PC-3 (cell line): ENCODE data around the gene STPG4. TPM values are rescaled to one million over a fixed set of nuclear protein-coding genes. Genes with fewer than 3 reads are reported as not detected.

Source experiments
- ATAC-seq: fragments of 200-7000 bp; cut with Tn5 transposase; 2 replicates; pipeline ENCODE4 v1.9.1; 2020; ENCODE audit warnings: mild to moderate bottlenecking, moderate library complexity
- BruUV-seq: library from RNA; stranded (reverse); fragments of 400-500 nt; replicated peaks from 2 replicates; lab custom pipeline; 2021; lab: Mats Ljungman, UMichigan
- CTCF ChIA-PET: fragments of 300-600 bp; sonication (Branson Sonifier 250); formaldehyde crosslinking; loops from one replicate; lab custom pipeline; 2022; ENCODE audit warnings: antibody characterized with exemption; lab: Charles Lee
- POLR2A ChIA-PET: fragments of 300-600 bp; sonication (Branson Sonifier 250); formaldehyde crosslinking; loops from one replicate; lab custom pipeline; 2022; ENCODE audit warnings: antibody characterized with exemption; ENCODE audit not compliant: unreplicated experiment; lab: Charles Lee
- DNase-seq: peaks from one replicate; pipeline ENCODE4 v3.0.0-alpha.2; 2015
- H2AFZ ChIP-seq: fragments of 300-600 bp; sonication (generic); 2 replicates; pipeline ENCODE4 v1.6.0; 2016; ENCODE audit warnings: antibody characterized with exemption, low read length
- H3F3A ChIP-seq: fragments of 300-600 bp; sonication (generic); one replicate; pipeline ENCODE4 v1.6.0; 2017; ENCODE audit warnings: antibody characterized with exemption, low read length, control low read depth, mild to moderate bottlenecking; ENCODE audit not compliant: unreplicated experiment
- H3K27ac ChIP-seq: fragments of 300-600 bp; sonication (generic); 2 replicates; pipeline ENCODE4 v1.5.1; 2016; ENCODE audit warnings: mild to moderate bottlenecking, low read length
- H3K27me3 ChIP-seq: fragments of 300-600 bp; sonication (generic); 2 replicates; pipeline ENCODE4 v1.6.1; 2016; ENCODE audit warnings: low read length, mixed read lengths
- H3K36me3 ChIP-seq: fragments of 300-600 bp; sonication (generic); 2 replicates; pipeline ENCODE4 v1.6.1; 2016; ENCODE audit warnings: low read depth, mixed run types, low read length, mixed read lengths
- H3K4me1 ChIP-seq: fragments of 300-600 bp; sonication (generic); 2 replicates; pipeline ENCODE4 v1.5.1; 2016; ENCODE audit warnings: low read length; ENCODE audit not compliant: insufficient read depth
- H3K4me2 ChIP-seq: fragments of 300-600 bp; sonication (generic); 2 replicates; pipeline ENCODE4 v1.6.0; 2016; ENCODE audit warnings: low read length
- H3K4me3 ChIP-seq: fragments of 300-600 bp; sonication (generic); 2 replicates; pipeline ENCODE4 v1.5.1; 2016; ENCODE audit warnings: mild to moderate bottlenecking, low read length, mixed read lengths
- H3K79me2 ChIP-seq: fragments of 300-600 bp; sonication (generic); 2 replicates; pipeline ENCODE4 v1.6.1; 2017; ENCODE audit warnings: low read length, mixed read lengths
- H3K9ac ChIP-seq: fragments of 300-600 bp; sonication (generic); 2 replicates; pipeline ENCODE4 v1.6.0; 2016; ENCODE audit warnings: mild to moderate bottlenecking, low read length
- H3K9me2 ChIP-seq: fragments of 300-600 bp; sonication (generic); replicated peaks from 2 replicates; pipeline ENCODE4 v1.6.1; 2016; ENCODE audit warnings: mixed run types, low read length, mixed read lengths
- H3K9me3 ChIP-seq: fragments of 300-600 bp; sonication (generic); 2 replicates; pipeline ENCODE4 v1.6.1; 2016; ENCODE audit warnings: low read length, mixed read lengths
- H4K20me1 ChIP-seq: fragments of 300-600 bp; sonication (generic); 2 replicates; pipeline ENCODE4 v1.6.1; 2016; ENCODE audit warnings: low read length, mixed read lengths
- EZH2 ChIP-seq: fragments of 300-600 bp; sonication (generic); IDR thresholded peaks from one replicate; pipeline ENCODE4 v1.6.1; 2017; ENCODE audit warnings: antibody characterized with exemption, mild to moderate bottlenecking, low read length; ENCODE audit not compliant: unreplicated experiment
- EZH2phosphoT487 ChIP-seq: fragments of 300-600 bp; sonication (generic); IDR thresholded peaks from 2 replicates; pipeline ENCODE4 v1.6.1; 2018; ENCODE audit warnings: mild to moderate bottlenecking, antibody characterized with exemption, low read length, borderline replicate concordance
- intact Hi-C: fragments of 100-400 bp; cut with micrococcal nuclease; formaldehyde crosslinking; loops from 2 replicates; pipeline ENCODE4 v1.9.0; 2023
- total RNA-seq: library from RNA; depleted of rRNA; stranded (reverse); fragments of >200 nt; gene quantifications from 2 replicates; pipeline ENCODE4 v1.2.3, GENCODE V29; 2014
- TF ChIP-seq, protein P1 (sequence below): fragments of 300-600 bp; sonication (generic); conservative IDR thresholded peaks from 2 replicates; pipeline ENCODE4 v1.5.1; 2017; ENCODE audit warnings: antibody characterized with exemption, low read depth, mild to moderate bottlenecking, low read length

STPG4 gene
- total RNA-seq, 1 experiment from 2014 or later = 2.4 TPM

DNA sequence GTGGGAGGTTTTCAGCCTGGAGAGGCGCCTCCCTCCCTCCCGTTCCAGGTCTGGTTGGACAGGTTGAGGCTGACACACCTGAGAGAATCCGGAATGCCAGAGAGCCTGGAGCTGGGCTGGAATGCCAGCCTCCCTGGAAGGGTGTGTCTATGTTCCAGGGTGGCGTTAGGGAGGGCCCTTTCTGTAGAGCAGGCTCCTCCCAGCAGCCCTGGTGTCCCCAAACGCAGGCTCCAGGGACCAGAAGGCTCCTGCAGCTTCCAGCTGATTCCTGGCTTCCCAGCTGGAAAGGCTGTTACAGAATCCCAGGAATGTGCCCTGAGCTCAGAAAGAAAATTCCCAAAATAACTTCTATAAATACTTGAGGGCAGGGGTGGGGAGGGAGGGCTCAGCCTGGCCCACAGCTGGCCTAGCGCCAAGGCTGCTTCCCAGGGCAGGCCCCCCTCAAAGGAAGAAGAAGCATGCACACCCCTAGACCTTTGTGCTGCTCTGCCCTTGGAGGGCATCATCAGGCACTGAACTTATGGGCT is 85.4 kb downstream of the STPG4 start:
- Histone ChIP-seq H3K4me2 (peak overlapping the region; percentile 64; the same call in 1 of the 2 replicates), H3K4me1 (peaks cover 50% of the 10 kb centered on the region), H3K36me3 (no peaks in the 10 kb centered on the region), H3K27ac (peak overlapping the region; percentile 53; the same call in 1 of the 2 replicates), H3K79me2 (no peaks in the 10 kb centered on the region), H4K20me1 (no peaks in the 10 kb centered on the region), H3K9ac (no peak overlapping the region), H3K4me3 (no peak overlapping the region), H3K9me3 (no peaks in the 10 kb centered on the region), H2AFZ (no peak overlapping the region), H3K9me2 (no peaks in the 10 kb centered on the region), H3F3A (no peaks in the 10 kb centered on the region), H3K27me3 (no peaks in the 10 kb centered on the region)
- POLR2A ChIA-PET = interaction anchor here (0.5 to 1.0 kb wide), 3 partner anchors 26 to 329 kb away, joined by 3 to 14 read pairs (median 3); no protein-coding TSS in a partner anchor
- DNase-seq (peak; percentile 96), ATAC-seq (peak; percentile 86)
- CTCF ChIA-PET = interaction anchor here (1.0 kb wide), 1 partner anchor 253 kb away, joined by 3 read pairs; no protein-coding TSS in a partner anchor
- no TSS peak for BruUV-seq
- no peak for TF ChIP-seq EZH2
- TF ChIP-seq, protein P1, sequence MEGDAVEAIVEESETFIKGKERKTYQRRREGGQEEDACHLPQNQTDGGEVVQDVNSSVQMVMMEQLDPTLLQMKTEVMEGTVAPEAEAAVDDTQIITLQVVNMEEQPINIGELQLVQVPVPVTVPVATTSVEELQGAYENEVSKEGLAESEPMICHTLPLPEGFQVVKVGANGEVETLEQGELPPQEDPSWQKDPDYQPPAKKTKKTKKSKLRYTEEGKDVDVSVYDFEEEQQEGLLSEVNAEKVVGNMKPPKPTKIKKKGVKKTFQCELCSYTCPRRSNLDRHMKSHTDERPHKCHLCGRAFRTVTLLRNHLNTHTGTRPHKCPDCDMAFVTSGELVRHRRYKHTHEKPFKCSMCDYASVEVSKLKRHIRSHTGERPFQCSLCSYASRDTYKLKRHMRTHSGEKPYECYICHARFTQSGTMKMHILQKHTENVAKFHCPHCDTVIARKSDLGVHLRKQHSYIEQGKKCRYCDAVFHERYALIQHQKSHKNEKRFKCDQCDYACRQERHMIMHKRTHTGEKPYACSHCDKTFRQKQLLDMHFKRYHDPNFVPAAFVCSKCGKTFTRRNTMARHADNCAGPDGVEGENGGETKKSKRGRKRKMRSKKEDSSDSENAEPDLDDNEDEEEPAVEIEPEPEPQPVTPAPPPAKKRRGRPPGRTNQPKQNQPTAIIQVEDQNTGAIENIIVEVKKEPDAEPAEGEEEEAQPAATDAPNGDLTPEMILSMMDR = no peak
- TF ChIP-seq EZH2phosphoT487 = no peak
- intact Hi-C loops = loop anchor here (1.0 kb wide), 1 partner anchor 26 kb away; no protein-coding TSS in a partner anchor

DNA sequence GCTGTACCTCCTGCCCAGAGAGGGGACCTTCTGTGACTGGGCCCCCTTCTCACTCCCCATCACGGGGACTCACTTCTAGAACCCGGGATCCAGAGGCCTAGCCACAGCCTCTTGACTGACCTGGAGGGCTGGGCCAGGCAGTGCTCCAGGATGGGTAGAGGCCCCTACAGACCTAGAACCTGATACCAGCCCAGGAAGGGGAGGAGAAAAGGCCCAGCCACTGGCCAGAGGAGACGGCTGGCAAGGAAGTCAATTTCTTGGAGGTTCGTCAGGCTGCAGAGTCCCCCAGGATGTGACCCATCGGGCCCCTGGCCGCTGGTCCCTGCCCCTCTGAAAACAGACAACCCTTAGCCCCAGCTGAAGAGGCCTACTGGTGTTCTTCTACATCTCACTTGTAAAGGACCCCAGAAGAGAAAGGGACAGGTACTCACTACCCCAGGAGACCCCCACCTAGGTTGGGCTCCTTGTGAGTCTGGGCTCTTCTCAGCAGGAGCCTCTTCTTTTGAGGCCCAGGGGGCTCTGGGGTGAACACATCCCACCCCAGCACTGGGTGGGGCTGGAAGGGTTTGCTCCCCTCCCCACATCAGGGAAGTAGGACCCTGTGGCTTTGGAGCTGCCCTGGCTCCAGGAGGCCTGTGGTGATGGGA is 86.0 kb downstream of the STPG4 start:
- DNase-seq (no peak), ATAC-seq (no peak)
- H3K36me3 ChIP-seq = no peaks in the 10 kb centered on the region
- no peaks in the 10 kb centered on the region for H3K9me2 ChIP-seq
- intact Hi-C loops = loop anchor here (1.0 kb wide), 1 partner anchor 26 kb away; no protein-coding TSS in a partner anchor
- TF ChIP-seq EZH2 = no peak
- TF ChIP-seq, protein P1 = no peak
- TF ChIP-seq EZH2phosphoT487 = no peak
- H3K9me3 ChIP-seq = no peaks in the 10 kb centered on the region
- no peaks in the 10 kb centered on the region for H4K20me1 ChIP-seq
- BruUV-seq = no TSS peak
- ChIA-PET CTCF (interaction anchor here (1.0 kb wide), 1 partner anchor 254 kb away, joined by 3 read pairs; no protein-coding TSS in a partner anchor), POLR2A (interaction anchor here (1.0 kb wide), 1 partner anchor 25 kb away, joined by 3 read pairs; no protein-coding TSS in a partner anchor)
- H3K9ac ChIP-seq = 0 out of 2 replicates have a peak overlapping the region, but pooled peaks have one; percentile 18
- no peaks in the 10 kb centered on the region for H3K27me3 ChIP-seq
- peak overlapping the region; percentile 53 for H3K27ac ChIP-seq
- no peaks in the 10 kb centered on the region for H3K79me2 ChIP-seq
- H3K4me2 ChIP-seq = peak overlapping the region; percentile 64
- H3K4me3 ChIP-seq = no peak overlapping the region
- H3F3A ChIP-seq = no peaks in the 10 kb centered on the region
- peaks cover 50% of the 10 kb centered on the region for H3K4me1 ChIP-seq
- no peak overlapping the region for H2AFZ ChIP-seq
